GM23338 (cell line): ENCODE data around the gene FBXO9.

Experiments used
- EZH2 ChIP-seq: fragments of 200-600 bp; sonication (generic); IDR thresholded peaks from one replicate; pipeline ENCODE4 v1.8.0; 2017; ENCODE audit warnings: antibody characterized with exemption, mild to moderate bottlenecking, low read depth; ENCODE audit not compliant: unreplicated experiment
- TF ChIP-seq, protein P1 (sequence below), 2 experiments: fragments of 200-600 bp in 1 of 2; sonication (generic) in 1 of 2; conservative IDR thresholded peaks; 2 replicates each; pipeline versions ENCODE4 v1.5.1 to v1.6.1; 2016 to 2017; ENCODE audit warnings: antibody characterized with exemption in 2 of 2, low read depth in 2 of 2, mild to moderate bottlenecking in 2 of 2, moderate library complexity in 1 of 2
- TF ChIP-seq, protein P2 (sequence below): IDR thresholded peaks from one replicate; pipeline ENCODE4 v1.6.1; 2018; ENCODE audit warnings: antibody characterized with exemption; ENCODE audit not compliant: unreplicated experiment

DNA sequence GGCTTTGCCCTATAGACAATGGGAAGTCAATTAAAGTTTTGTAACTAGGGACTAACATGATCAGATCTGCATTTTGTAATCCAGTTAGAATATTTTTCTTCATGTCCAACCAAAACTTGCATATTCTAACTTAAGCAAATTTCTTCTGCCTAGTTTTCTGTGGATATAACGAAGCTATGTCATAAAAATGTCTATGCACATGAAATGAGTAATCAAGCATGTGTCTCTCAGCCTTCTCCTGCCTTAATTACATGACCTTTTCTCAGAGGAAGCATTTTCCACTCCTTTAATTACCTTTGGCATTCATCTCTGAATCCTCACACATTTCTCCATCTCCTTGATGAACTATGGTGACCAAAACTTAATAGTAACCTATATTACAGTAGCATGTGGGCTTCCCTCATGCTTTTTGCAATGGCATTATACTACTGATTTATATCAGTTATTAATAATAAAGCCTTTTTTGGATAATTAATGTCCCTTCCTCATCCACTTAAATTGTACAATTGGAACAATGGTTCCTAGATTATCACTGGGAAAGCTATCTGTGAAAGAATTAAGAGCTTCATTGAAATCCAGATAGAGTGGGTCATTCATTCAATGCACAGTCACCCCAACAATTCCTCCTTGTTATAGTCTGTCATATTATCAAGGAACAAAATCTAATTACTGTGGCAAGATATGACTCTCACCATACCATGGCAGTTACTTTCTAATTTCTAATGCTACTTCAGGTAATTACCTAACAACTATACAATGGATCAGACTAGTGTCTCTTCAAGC is 19.1 kb upstream of the FBXO9 start:
- TF ChIP-seq, protein P1, sequence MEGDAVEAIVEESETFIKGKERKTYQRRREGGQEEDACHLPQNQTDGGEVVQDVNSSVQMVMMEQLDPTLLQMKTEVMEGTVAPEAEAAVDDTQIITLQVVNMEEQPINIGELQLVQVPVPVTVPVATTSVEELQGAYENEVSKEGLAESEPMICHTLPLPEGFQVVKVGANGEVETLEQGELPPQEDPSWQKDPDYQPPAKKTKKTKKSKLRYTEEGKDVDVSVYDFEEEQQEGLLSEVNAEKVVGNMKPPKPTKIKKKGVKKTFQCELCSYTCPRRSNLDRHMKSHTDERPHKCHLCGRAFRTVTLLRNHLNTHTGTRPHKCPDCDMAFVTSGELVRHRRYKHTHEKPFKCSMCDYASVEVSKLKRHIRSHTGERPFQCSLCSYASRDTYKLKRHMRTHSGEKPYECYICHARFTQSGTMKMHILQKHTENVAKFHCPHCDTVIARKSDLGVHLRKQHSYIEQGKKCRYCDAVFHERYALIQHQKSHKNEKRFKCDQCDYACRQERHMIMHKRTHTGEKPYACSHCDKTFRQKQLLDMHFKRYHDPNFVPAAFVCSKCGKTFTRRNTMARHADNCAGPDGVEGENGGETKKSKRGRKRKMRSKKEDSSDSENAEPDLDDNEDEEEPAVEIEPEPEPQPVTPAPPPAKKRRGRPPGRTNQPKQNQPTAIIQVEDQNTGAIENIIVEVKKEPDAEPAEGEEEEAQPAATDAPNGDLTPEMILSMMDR (conservative IDR thresholded peaks at IDR 0.05; ENCODE audit: low read depth in 2 of 2) = no peak
- TF ChIP-seq, protein P2, sequence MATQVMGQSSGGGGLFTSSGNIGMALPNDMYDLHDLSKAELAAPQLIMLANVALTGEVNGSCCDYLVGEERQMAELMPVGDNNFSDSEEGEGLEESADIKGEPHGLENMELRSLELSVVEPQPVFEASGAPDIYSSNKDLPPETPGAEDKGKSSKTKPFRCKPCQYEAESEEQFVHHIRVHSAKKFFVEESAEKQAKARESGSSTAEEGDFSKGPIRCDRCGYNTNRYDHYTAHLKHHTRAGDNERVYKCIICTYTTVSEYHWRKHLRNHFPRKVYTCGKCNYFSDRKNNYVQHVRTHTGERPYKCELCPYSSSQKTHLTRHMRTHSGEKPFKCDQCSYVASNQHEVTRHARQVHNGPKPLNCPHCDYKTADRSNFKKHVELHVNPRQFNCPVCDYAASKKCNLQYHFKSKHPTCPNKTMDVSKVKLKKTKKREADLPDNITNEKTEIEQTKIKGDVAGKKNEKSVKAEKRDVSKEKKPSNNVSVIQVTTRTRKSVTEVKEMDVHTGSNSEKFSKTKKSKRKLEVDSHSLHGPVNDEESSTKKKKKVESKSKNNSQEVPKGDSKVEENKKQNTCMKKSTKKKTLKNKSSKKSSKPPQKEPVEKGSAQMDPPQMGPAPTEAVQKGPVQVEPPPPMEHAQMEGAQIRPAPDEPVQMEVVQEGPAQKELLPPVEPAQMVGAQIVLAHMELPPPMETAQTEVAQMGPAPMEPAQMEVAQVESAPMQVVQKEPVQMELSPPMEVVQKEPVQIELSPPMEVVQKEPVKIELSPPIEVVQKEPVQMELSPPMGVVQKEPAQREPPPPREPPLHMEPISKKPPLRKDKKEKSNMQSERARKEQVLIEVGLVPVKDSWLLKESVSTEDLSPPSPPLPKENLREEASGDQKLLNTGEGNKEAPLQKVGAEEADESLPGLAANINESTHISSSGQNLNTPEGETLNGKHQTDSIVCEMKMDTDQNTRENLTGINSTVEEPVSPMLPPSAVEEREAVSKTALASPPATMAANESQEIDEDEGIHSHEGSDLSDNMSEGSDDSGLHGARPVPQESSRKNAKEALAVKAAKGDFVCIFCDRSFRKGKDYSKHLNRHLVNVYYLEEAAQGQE = no peak
- no peak for TF ChIP-seq EZH2
